A673 (cell line): Measurements from ENCODE around the gene SYNRG.

Source experiments
- CTCF ChIP-seq: fragments of 300-800, 200-600 bp; sonication (generic); conservative IDR thresholded peaks from 2 replicates; pipeline ENCODE4 v1.5.1; 2017; ENCODE audit warnings: low read depth, mild to moderate bottlenecking, antibody characterized with exemption, low read length, moderate library complexity, mixed read lengths
- EZH2 ChIP-seq: fragments of 200-600 bp; sonication (generic); IDR thresholded peaks from 2 replicates; pipeline ENCODE4 v1.6.1; 2017; ENCODE audit warnings: borderline replicate concordance, low read depth, mild to moderate bottlenecking, mixed read lengths, antibody characterized with exemption, low read length; ENCODE audit not compliant: poor library complexity, severe bottlenecking

DNA sequence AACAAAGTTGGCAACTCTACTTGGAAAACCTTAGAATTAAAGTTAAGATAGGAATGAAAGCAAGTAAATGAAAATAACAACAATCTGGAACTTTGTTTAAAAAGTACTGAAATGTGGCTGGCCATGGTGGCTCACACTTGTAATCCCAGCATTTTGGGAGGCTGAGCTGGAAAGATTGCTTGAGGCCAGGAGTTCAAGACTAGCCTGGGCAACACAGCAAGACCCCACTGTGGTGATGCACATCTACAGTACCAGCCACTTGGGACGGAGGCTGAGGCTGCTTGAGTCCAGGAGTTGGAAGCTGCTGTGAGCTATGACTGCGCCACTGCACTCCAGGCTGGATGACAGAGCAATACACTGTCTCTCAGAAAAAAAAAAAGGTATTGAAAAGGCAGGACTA lies 51.7 kb downstream of the SYNRG start:
- TF ChIP-seq CTCF = no peak
- TF ChIP-seq EZH2 = no peak
